ENCODE data around the gene GALNT7. TPM values are rescaled to one million over a fixed set of nuclear protein-coding genes. Genes with fewer than 3 reads are reported as not detected.

Gene GALNT7
- total and polyA plus RNA-seq, 9 donors, result 9.0 to 23.7 (median 17.6) TPM

DNA sequence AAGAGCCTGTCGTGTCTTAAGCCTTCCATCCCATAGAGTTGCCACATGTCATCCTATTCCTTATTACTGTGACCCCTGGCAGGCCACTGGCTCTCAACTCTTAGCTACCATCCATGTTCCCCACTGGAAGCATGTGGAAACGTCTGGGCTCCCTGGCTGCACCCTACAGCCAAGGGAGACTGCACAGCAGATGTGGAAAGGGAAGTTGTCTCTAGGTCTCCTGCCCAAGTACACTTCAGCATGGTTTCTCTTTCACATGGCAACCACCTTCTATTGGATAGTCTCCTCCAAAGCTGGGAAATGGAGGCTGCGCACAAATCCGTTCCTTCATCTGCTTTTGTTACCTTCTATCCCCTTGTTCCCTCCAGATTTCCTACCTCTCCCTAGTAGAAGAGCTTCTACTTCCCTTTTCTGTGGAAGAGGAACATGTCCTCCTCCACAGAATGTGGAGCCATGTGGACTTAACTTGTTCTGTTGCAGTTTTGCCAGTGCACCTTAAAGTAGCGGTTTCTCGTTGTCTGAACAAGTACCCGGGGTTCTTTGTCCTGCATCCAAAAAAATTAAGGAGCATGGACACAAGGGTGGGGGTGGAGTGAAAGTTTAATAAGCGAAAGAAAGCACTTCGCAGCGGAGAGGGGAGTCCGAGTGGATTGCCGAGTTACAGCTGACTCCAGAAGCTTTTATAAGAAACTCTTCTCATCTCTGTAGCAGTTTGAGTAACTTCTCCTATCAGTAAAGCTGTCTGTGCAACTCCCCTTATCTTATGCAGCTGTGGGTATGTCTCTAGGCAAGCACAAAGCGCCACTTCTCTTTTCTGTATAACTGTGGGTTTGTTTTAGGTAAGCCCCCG, 113.0 kb downstream of the GALNT7 start:
- TF ChIP-seq CTCF (IDR thresholded peaks at IDR 0.05) (no peak), EP300 (IDR thresholded peaks at IDR 0.05) (no peak), POLR2A (IDR thresholded peaks at IDR 0.05) (no peak)
- Histone ChIP-seq H3K36me3 (no peaks in the 10 kb centered on the region), H3K27ac (no peak overlapping the region), H3K4me3 (no peak overlapping the region), H3K9me3 (no peaks in the 10 kb centered on the region), H3K27me3 (no peaks in the 10 kb centered on the region), H3K4me1 (ENCODE audit: insufficient read depth) (no peaks in the 10 kb centered on the region)
- DNase-seq, result no peak
- intact Hi-C loops (cut with DNase I), result loop anchor here in 1 of 4 donors (10.0 kb wide), 1 partner anchor 257 kb away; no protein-coding TSS in a partner anchor
- 86 to 88% (median 86%) methylated on average over 14 of the region's 14 CpGs for WGBS, 3 donors

DNA sequence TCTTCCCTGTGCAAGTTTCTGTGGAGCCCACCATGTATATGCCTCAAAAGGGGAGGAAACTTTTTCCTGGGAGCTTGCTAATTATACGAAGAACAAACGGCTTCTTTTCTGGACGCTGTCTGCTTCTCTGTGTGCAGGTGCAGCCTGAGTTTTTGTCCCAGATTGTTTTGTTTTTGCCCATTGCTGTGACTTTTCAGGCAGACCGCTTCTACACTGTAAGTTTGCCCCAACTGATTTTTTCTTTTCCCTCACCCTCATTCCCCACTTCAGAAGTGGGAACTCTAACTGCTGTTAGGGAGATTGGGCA, 113.6 kb downstream of the GALNT7 start:
- TF ChIP-seq POLR2A (IDR thresholded peaks at IDR 0.05) (no peak), EP300 (IDR thresholded peaks at IDR 0.05) (no peak), CTCF (IDR thresholded peaks at IDR 0.05) (no peak)
- no peaks in the 10 kb centered on the region for H3K36me3 ChIP-seq
- H3K27me3 ChIP-seq, result no peaks in the 10 kb centered on the region
- H3K4me1 ChIP-seq (ENCODE audit: insufficient read depth), result no peaks in the 10 kb centered on the region
- H3K4me3 ChIP-seq, result no peak overlapping the region
- intact Hi-C loops (cut with DNase I), result loop anchor here in 1 of 4 donors (10.0 kb wide), 1 partner anchor 257 kb away; no protein-coding TSS in a partner anchor
- H3K27ac ChIP-seq, result no peak overlapping the region
- no peak for DNase-seq
- H3K9me3 ChIP-seq, result no peaks in the 10 kb centered on the region
- WGBS, 3 donors, result 89 to 94% (median 89%) methylated on average over 4 of the region's 4 CpGs

- H3K4me3 ChIP-seq, result no peak overlapping the region
- no peak for DNase-seq
- intact Hi-C loops (cut with DNase I), result loop anchor here in 1 of 4 donors (10.0 kb wide), 1 partner anchor 258 kb away; no protein-coding TSS in a partner anchor
- H3K27ac ChIP-seq, result no peak overlapping the region
- 86 to 91% (median 91%) methylated on average over 3 of the region's 3 CpGs for WGBS, 3 donors
- H3K4me1 ChIP-seq (ENCODE audit: insufficient read depth), result no peaks in the 10 kb centered on the region
- no peaks in the 10 kb centered on the region for H3K36me3 ChIP-seq
- no peaks in the 10 kb centered on the region for H3K9me3 ChIP-seq
- TF ChIP-seq POLR2A (IDR thresholded peaks at IDR 0.05) (no peak), EP300 (IDR thresholded peaks at IDR 0.05) (no peak), CTCF (IDR thresholded peaks at IDR 0.05) (no peak)
- no peaks in the 10 kb centered on the region for H3K27me3 ChIP-seq
These were observed 114.0 kb downstream of the GALNT7 start for GRCh38 chr4:173282626-173283025.

- no peak for DNase-seq
- intact Hi-C loops (cut with DNase I), result loop anchor here in 1 of 4 donors (10.0 kb wide), 1 partner anchor 260 kb away; no protein-coding TSS in a partner anchor
These were observed 115.9 kb downstream of the GALNT7 start for GRCh38 chr4:173284463-173284862.

More at GRCh38 chr4:173284463-173284862, 115.9 kb downstream of the GALNT7 start:
- TF ChIP-seq POLR2A (IDR thresholded peaks at IDR 0.05) (no peak), EP300 (IDR thresholded peaks at IDR 0.05) (no peak), CTCF (IDR thresholded peaks at IDR 0.05) (no peak)
- Histone ChIP-seq H3K4me1 (ENCODE audit: insufficient read depth) (no peaks in the 10 kb centered on the region), H3K4me3 (no peak overlapping the region), H3K27me3 (no peaks in the 10 kb centered on the region), H3K27ac (no peak overlapping the region), H3K9me3 (no peaks in the 10 kb centered on the region), H3K36me3 (no peaks in the 10 kb centered on the region)

Data from ovary (tissue), 9 donors.